ENCODE results near the gene BAIAP2. TPM values are rescaled to one million over a fixed set of nuclear protein-coding genes. Genes with fewer than 3 reads are reported as not detected.

Gene BAIAP2
- total RNA-seq, 1 experiment from 2014 or later = 57.7 TPM

- BruUV-seq (replicated peaks) = no TSS peak
- intact Hi-C loops (cut with micrococcal nuclease; ENCODE audit: unreplicated experiment) = no loop called here
Measured at GRCh38 chr17:81129289-81129688, 94.3 kb downstream of the BAIAP2 start.

GRCh38 chr17:81129711-81130367, 94.9 kb downstream of the BAIAP2 start:
- no peaks in the 10 kb centered on the region for H3K9me3 Mint-ChIP-seq (ENCODE audit: unreplicated experiment)
- Histone ChIP-seq H3K27me3 (replicated peaks; ENCODE audit: control insufficient read depth, insufficient read depth, low read length) (no peaks in the 10 kb centered on the region), H3K36me3 (ENCODE audit: control insufficient read depth, insufficient read depth, low read length) (no peaks in the 10 kb centered on the region; the same call in 1 of the 2 replicates), H3K4me3 (ENCODE audit: low read depth, low read length) (peak overlapping the region; percentile 51), H3K4me1 (peaks cover 52% of the 10 kb centered on the region), H3K9me3 (no peaks in the 10 kb centered on the region)
- intact Hi-C loops (cut with micrococcal nuclease; ENCODE audit: unreplicated experiment) = no loop called here
- H3K4me3 Mint-ChIP-seq (ENCODE audit: unreplicated experiment) = peak overlapping the region; percentile 72
- H3K4me1 Mint-ChIP-seq (ENCODE audit: low read depth, unreplicated experiment) = peaks cover 5% of the 10 kb centered on the region
- no peak for DNase-seq
- TF ChIP-seq CTCF (IDR thresholded peaks at IDR 0.05; ENCODE audit: insufficient read depth in 1 of 2, low read depth in 1 of 2, low read length in 1 of 2, severe bottlenecking in 1 of 2, unreplicated experiment in 1 of 2) = no peak
- no TSS peak for BruUV-seq (replicated peaks)
- H3K36me3 Mint-ChIP-seq (ENCODE audit: insufficient read depth, unreplicated experiment) = peaks cover 7% of the 10 kb centered on the region
- no peaks in the 10 kb centered on the region for H3K27me3 Mint-ChIP-seq (ENCODE audit: insufficient read depth, unreplicated experiment)
- ChIA-PET POLR2A (interaction anchor here (0.6 kb wide), 1 partner anchor 11 kb away, joined by 7 read pairs; no protein-coding TSS in a partner anchor), CTCF (interaction anchor here (0.6 kb wide), 1 partner anchor 18 kb away, joined by 3 read pairs; no protein-coding TSS in a partner anchor)
- H3K27ac Mint-ChIP-seq (ENCODE audit: unreplicated experiment) = no peak overlapping the region

More at GRCh38 chr17:81129289-81129688, 94.3 kb downstream of the BAIAP2 start:
- Mint-ChIP-seq H3K4me1 (ENCODE audit: low read depth, unreplicated experiment) (peaks cover 5% of the 10 kb centered on the region), H3K36me3 (ENCODE audit: insufficient read depth, unreplicated experiment) (peaks cover 7% of the 10 kb centered on the region), H3K27me3 (ENCODE audit: insufficient read depth, unreplicated experiment) (no peaks in the 10 kb centered on the region), H3K9me3 (ENCODE audit: unreplicated experiment) (no peaks in the 10 kb centered on the region), H3K4me3 (ENCODE audit: unreplicated experiment) (no peak overlapping the region), H3K27ac (ENCODE audit: unreplicated experiment) (no peak overlapping the region)
- H3K4me3 ChIP-seq (ENCODE audit: low read depth, low read length) = no peak overlapping the region
- no peaks in the 10 kb centered on the region for H3K27me3 ChIP-seq (replicated peaks; ENCODE audit: control insufficient read depth, insufficient read depth, low read length)
- CTCF ChIA-PET = interaction anchor here (0.6 kb wide), 1 partner anchor 19 kb away, joined by 3 read pairs; no protein-coding TSS in a partner anchor
- peaks cover 47% of the 10 kb centered on the region for H3K4me1 ChIP-seq
- POLR2A ChIA-PET = no interaction called here
- DNase-seq = no peak
- H3K9me3 ChIP-seq = no peaks in the 10 kb centered on the region
- peak in 1 of 2 experiments; percentile 17 for TF ChIP-seq CTCF (IDR thresholded peaks at IDR 0.05; ENCODE audit: insufficient read depth in 1 of 2, low read depth in 1 of 2, low read length in 1 of 2, severe bottlenecking in 1 of 2, unreplicated experiment in 1 of 2)
- no peaks in the 10 kb centered on the region; the same call in 1 of the 2 replicates for H3K36me3 ChIP-seq (ENCODE audit: control insufficient read depth, insufficient read depth, low read length)

- POLR2A ChIA-PET = interaction anchor here (1.4 kb wide), 1 partner anchor 264 kb away, joined by 4 read pairs; the partner anchor contains the start of gene BAHCC1
Measured at GRCh38 chr17:81130385-81131361, 95.7 kb downstream of the BAIAP2 start.

More at GRCh38 chr17:81130385-81131361, 95.7 kb downstream of the BAIAP2 start:
- intact Hi-C loops (cut with micrococcal nuclease; ENCODE audit: unreplicated experiment) = no loop called here
- CTCF ChIA-PET = interaction anchor here (1.0 to 1.2 kb wide), 2 partner anchors 11 to 12 kb away, joined by 3 read pairs; no protein-coding TSS in a partner anchor
- Mint-ChIP-seq H3K27ac (ENCODE audit: unreplicated experiment) (peak overlapping the region; percentile 55), H3K9me3 (ENCODE audit: unreplicated experiment) (no peaks in the 10 kb centered on the region), H3K4me3 (ENCODE audit: unreplicated experiment) (peak overlapping the region; percentile 72), H3K4me1 (ENCODE audit: low read depth, unreplicated experiment) (peaks cover 5% of the 10 kb centered on the region), H3K36me3 (ENCODE audit: insufficient read depth, unreplicated experiment) (peaks cover 7% of the 10 kb centered on the region), H3K27me3 (ENCODE audit: insufficient read depth, unreplicated experiment) (no peaks in the 10 kb centered on the region)
- H3K4me1 ChIP-seq = peaks cover 55% of the 10 kb centered on the region
- no TSS peak for BruUV-seq (replicated peaks)
- peak in 1 of 2 experiments; percentile 72 for DNase-seq
- H3K4me3 ChIP-seq (ENCODE audit: low read depth, low read length) = peak overlapping the region; percentile 51
- H3K27me3 ChIP-seq (replicated peaks; ENCODE audit: control insufficient read depth, insufficient read depth, low read length) = no peaks in the 10 kb centered on the region
- no peak for TF ChIP-seq CTCF (IDR thresholded peaks at IDR 0.05; ENCODE audit: insufficient read depth in 1 of 2, low read depth in 1 of 2, low read length in 1 of 2, severe bottlenecking in 1 of 2, unreplicated experiment in 1 of 2)
- H3K9me3 ChIP-seq = no peaks in the 10 kb centered on the region
- H3K36me3 ChIP-seq (ENCODE audit: control insufficient read depth, insufficient read depth, low read length) = no peaks in the 10 kb centered on the region

Measured in Caco-2 (cell line).